Thoracic aorta (tissue), 2 donors: Measurements from ENCODE around the gene PLEKHH1. TPM values are rescaled to one million over a fixed set of nuclear protein-coding genes. Genes with fewer than 3 reads are reported as not detected.

Experiments
- ATAC-seq: fragments of 150-250 bp; one replicate; pipeline ENCODE4 v1.8.0; 2017; ENCODE audit warnings: low read depth; ENCODE audit not compliant: insufficient number of reproducible peaks, low FRiP score
- DNase-seq: peaks from one replicate; pipeline ENCODE4 v3.0.0-alpha.2; 2020; ENCODE audit warnings: low spot score
- H3K27ac ChIP-seq, 2 donors: fragments of 200-600 bp; sonication (generic); 1 replicate in 1 of 2; 2 replicates in 1 of 2; pipeline ENCODE4 v1.5.1; 2016; ENCODE audit warnings: mild to moderate bottlenecking in 2 of 2, moderate library complexity in 2 of 2
- H3K27me3 ChIP-seq: fragments of 200-600 bp; sonication (generic); replicated peaks from 2 replicates; pipeline ENCODE4 v1.6.0; 2016; ENCODE audit warnings: mild to moderate bottlenecking; ENCODE audit not compliant: insufficient read depth
- H3K36me3 ChIP-seq: fragments of 200-600 bp; sonication (generic); one replicate; pipeline ENCODE4 v1.5.1; 2016
- H3K4me1 ChIP-seq, 2 donors: fragments of 200-600 bp; sonication (generic); 1 replicate in 1 of 2; 2 replicates in 1 of 2; pipeline versions ENCODE4 v1.5.1 to v1.6.0; 2016; ENCODE audit warnings: low read depth in 2 of 2, mild to moderate bottlenecking in 1 of 2; ENCODE audit not compliant: control insufficient read depth in 1 of 2
- H3K4me3 ChIP-seq: fragments of 200-600 bp; sonication (generic); 2 replicates; pipeline ENCODE4 v1.5.1; 2016; ENCODE audit warnings: mild to moderate bottlenecking
- H3K9me3 ChIP-seq: fragments of 200-600 bp; sonication (generic); 2 replicates; pipeline ENCODE4 v1.5.1; 2016
- total RNA-seq, 2 donors: library from RNA; depleted of rRNA; stranded (reverse); fragments of >200 nt; gene quantifications; one replicate each; pipeline versions ENCODE4 v1.1.0 to v1.2.3, GENCODE V29; 2016
- TF ChIP-seq, protein P1 (sequence below): fragments of 200-600 bp; sonication (generic); IDR thresholded peaks from one replicate; pipeline ENCODE4 v1.5.1; 2019; ENCODE audit warnings: antibody characterized with exemption

PLEKHH1 gene
- total RNA-seq: 1 to 10 TPM; 1.4 to 3.8 TPM

DNA sequence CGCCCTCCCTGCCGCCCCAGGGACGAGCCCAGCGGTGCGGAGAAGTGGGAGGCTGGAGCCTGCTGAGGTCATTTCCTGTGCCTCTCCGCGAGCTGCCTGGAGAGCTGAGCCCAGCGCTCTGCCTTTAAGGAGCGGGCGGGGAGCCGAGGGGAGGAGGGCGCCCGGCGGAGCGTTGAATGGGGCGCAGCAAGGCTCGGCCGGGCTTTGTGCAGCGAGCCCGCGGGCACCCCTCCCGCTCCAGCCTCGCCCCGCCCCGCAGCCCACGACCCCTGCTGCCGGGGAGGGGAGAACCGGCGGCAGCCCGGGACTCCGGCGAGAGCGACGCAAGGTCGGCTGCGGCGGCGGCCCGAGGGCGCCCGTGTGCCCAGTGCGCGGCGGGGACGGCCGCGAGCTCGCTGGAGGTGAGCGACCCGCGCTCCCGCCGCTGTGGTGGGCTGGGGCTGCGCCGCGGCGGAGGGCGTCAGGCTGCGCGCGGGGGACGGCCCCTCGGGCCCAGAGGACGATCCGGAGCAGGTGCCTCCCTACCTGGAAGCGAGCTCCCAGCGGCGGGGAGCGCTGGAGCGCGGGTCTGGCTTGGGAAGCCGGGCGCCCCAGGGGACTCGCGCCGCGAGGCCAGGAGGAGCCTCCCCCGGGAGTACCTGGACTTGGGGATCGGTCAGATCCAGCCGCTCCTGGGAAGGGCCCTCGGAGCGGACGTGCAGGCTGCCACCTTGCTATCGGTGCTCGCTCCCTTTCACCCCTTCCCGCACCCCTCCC, at the start of gene PLEKHH1:
PLEKHH1 (plus strand) TSS at position 293 of the 756 bp plus-strand sequence. CDS start 8,578 bp downstream, outside the sequence.
- peak; percentile 13 for DNase-seq
- Histone ChIP-seq H3K27me3 (no peaks in the 10 kb centered on the region), H3K27ac (no peak within 1 kb of the TSS), H3K36me3 (no peaks in the 10 kb centered on the region), H3K4me1 (peaks cover 0 to 10% of the 10 kb centered on the region in 2 donors), H3K9me3 (no peaks in the 10 kb centered on the region), H3K4me3 (peak within 1 kb of the TSS; percentile 80)
- ATAC-seq: peak; percentile 58
- TF ChIP-seq, protein P1, sequence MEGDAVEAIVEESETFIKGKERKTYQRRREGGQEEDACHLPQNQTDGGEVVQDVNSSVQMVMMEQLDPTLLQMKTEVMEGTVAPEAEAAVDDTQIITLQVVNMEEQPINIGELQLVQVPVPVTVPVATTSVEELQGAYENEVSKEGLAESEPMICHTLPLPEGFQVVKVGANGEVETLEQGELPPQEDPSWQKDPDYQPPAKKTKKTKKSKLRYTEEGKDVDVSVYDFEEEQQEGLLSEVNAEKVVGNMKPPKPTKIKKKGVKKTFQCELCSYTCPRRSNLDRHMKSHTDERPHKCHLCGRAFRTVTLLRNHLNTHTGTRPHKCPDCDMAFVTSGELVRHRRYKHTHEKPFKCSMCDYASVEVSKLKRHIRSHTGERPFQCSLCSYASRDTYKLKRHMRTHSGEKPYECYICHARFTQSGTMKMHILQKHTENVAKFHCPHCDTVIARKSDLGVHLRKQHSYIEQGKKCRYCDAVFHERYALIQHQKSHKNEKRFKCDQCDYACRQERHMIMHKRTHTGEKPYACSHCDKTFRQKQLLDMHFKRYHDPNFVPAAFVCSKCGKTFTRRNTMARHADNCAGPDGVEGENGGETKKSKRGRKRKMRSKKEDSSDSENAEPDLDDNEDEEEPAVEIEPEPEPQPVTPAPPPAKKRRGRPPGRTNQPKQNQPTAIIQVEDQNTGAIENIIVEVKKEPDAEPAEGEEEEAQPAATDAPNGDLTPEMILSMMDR: no peak

DNA sequence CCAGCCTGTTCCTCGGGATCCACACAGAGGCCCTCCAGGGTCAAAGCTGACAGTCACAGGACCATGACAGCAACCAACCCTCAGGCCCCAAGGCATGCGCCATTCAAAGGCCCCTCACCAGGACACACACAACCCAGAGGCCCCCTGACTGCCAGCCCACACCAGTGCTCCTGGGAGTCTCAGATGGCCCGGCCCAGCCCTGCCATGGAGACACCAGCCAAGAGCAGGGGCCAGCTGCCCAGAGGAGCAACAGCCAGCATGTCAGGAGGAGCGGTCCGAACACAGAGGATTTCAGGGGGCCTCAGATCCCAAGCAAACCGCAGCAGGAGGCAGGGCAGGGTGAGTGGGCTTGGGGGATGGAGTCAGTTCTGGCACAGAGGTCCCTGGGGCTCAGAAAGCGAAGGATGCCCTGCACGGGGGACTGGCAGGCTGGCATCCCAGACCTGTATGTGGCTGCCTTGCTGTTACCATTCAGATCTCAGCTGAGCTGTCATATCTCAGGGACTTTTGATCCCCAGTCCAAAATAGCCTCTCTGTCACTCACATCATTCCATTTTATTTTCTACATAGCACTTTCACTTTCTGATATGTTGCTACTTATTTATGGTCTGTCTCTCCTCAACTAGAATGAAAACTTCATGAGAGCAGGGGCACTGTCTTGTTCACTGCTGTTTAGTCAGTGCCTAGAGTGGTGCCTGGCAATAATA, 49.4 kb upstream of the PLEKHH1 start:
- ATAC-seq: no peak
- Histone ChIP-seq H3K4me3 (no peak overlapping the region), H3K4me1 (no peaks in the 10 kb centered on the region), H3K36me3 (no peaks in the 10 kb centered on the region), H3K27ac (no peak overlapping the region), H3K9me3 (no peaks in the 10 kb centered on the region), H3K27me3 (no peaks in the 10 kb centered on the region)
- TF ChIP-seq, protein P1: no peak
- no peak for DNase-seq

DNA sequence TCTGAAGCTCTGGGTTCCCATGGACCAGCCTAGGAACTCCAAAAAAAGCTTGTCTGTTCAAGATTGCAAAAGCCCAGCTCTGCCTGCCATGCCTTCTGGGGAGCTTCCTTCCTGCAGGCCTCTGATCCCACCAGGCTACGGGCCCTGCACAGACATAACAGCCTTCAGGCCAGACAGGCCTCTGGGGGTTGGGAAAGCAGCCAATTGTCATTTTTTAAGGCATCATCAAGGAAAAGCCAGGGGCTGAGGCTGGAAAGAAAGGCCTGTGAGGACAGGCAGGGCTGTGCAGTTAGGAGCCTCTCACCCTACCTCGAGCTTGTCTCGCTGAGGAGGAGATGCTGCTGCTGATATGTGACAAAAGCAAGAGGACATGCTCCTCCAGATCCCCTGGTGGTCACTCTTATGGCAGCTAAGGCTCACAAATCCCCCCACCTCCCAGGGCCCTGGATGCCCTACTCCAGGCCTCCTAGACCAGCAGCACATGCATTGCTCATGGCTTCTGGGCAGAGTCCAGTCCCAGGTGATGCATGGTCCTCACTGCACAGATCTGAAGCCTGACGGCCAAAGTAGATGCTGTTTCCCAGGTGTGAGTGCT, 47.5 kb upstream of the PLEKHH1 start:
- no peak for ATAC-seq
- Histone ChIP-seq H3K9me3 (no peaks in the 10 kb centered on the region), H3K27ac (no peak overlapping the region), H3K36me3 (no peaks in the 10 kb centered on the region), H3K4me1 (no peaks in the 10 kb centered on the region), H3K4me3 (no peak overlapping the region), H3K27me3 (no peaks in the 10 kb centered on the region)
- no peak for DNase-seq
- TF ChIP-seq, protein P1: no peak

DNA sequence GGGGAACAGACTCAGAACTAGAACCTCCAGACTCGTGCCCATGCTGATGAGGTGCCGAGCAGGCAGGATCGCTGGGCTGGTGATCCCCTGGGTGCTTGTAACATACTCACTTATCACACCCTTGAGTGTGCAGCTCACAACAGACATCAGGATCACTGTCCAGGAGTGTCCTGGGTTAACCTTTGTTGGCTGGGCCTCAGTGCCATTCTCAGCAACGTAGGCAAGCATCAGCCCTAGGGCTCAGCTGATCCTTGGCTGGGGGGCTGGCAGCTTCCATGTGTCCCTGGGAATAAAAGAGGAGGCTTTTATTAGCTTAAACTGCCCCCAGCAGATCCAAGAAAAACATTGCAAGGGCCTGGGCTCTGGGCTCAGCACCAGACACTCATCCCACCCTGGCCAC, 46.2 kb upstream of the PLEKHH1 start:
- Histone ChIP-seq H3K4me1 (no peaks in the 10 kb centered on the region), H3K27ac (no peak overlapping the region), H3K9me3 (no peaks in the 10 kb centered on the region), H3K4me3 (no peak overlapping the region), H3K36me3 (no peaks in the 10 kb centered on the region), H3K27me3 (no peaks in the 10 kb centered on the region)
- DNase-seq: no peak
- ATAC-seq: no peak
- TF ChIP-seq, protein P1: no peak

DNA sequence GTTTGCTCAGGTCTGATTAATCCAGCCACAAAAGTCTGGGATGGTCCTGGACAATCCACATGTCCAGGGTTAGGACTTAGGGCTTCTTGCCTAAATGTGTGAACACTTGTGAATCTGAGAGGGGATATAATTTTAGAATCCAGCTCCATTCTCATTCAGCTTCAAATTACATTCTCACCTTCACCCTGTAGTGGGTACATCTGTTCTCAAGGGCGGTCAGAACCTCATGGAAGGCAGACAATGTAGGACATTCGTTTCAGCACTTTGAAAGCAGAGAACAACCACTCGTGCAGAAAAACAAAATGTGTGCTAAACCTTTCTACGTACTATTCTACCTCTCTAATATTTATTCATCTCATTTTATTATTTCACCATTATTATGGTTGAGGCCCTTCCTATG, 45.8 kb upstream of the PLEKHH1 start:
- Histone ChIP-seq H3K27me3 (no peaks in the 10 kb centered on the region), H3K9me3 (no peaks in the 10 kb centered on the region), H3K4me1 (no peaks in the 10 kb centered on the region), H3K36me3 (no peaks in the 10 kb centered on the region), H3K4me3 (no peak overlapping the region), H3K27ac (no peak overlapping the region)
- no peak for DNase-seq
- ATAC-seq: no peak
- TF ChIP-seq, protein P1: no peak
